Mesodermal cell (in vitro differentiated cells): ENCODE measurements around the gene SEMA5A.

Experiments
- H3K27ac ChIP-seq: 2 replicates; pipeline ENCODE4 v1.7.0; 2013; ENCODE audit warnings: mild to moderate bottlenecking, low read depth, low read length, moderate library complexity; ENCODE audit not compliant: severe bottlenecking
- H3K36me3 ChIP-seq: 2 replicates; pipeline ENCODE4 v1.7.1; 2013; ENCODE audit warnings: mild to moderate bottlenecking, low read length, moderate library complexity; ENCODE audit not compliant: control insufficient read depth, insufficient read depth
- H3K4me1 ChIP-seq: one replicate; pipeline ENCODE4 v1.7.1; 2013; ENCODE audit warnings: mild to moderate bottlenecking, low read length; ENCODE audit not compliant: insufficient read depth, control insufficient read depth, poor library complexity, severe bottlenecking
- H3K4me3 ChIP-seq: 2 replicates; pipeline ENCODE4 v1.7.0; 2013; ENCODE audit warnings: low read length, control low read depth, mild to moderate bottlenecking; ENCODE audit not compliant: insufficient read depth, poor library complexity, severe bottlenecking; ENCODE audit errors: extremely low read depth
- H3K9me3 ChIP-seq: 2 replicates; pipeline ENCODE4 v1.7.1; 2013; ENCODE audit warnings: mild to moderate bottlenecking, low read length, moderate library complexity; ENCODE audit not compliant: control insufficient read depth
- WGBS, 2 experiments: methylation state at CpG; one replicate each; pipeline ENCODE4 v1.1.5; 2013; ENCODE audit warnings: missing lambda C conversion rate in 2 of 2; ENCODE audit not compliant: insufficient coverage in 2 of 2; 5-methylcytosine and 5-hydroxymethylcytosine counted together

The SEMA5A gene

DNA sequence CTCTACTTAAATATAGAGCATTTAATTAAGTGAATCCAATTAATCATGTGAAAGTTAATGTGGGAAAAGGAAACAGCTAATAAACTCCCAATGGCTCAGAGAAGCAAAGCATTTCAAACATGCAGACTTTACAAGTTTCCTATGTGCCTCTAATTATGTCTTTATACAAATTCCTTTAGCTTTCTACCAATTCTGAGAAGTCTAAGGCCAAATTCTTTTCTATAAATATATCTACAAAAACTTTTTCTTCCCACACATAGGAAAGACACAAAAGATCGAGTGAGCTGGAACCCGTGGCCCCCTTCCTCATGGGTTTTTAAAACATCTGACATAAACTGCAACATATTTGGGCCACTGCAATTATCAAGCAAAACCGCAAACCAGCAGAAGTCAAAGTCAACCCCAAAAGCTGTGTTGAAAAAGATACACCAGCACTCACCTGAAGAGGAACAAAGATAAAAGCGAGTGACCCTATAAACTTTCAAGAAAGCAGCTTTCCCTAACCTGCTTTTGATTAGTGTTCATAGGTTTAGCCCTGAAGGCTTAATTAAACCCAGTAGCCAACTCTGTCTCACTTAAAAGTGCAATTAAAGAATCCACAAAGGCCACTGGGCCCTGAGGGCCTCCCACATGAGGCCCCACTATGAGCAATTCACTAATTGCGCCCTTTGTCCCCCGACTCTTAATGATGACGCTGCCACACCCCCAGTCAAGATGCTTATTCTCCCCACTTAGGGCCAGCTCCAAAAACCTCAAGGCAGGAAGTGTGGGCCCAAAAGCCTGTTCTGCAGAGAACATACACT, 12.1 kb downstream of the SEMA5A start:
- no peak overlapping the region for H3K4me3 ChIP-seq
- peak overlapping the region; percentile 1 for H3K27ac ChIP-seq
- WGBS, 2 experiments: 89 to 94% methylated on average over 6 to 7 of the region's 7 CpGs
- peaks cover 12% of the 10 kb centered on the region for H3K4me1 ChIP-seq
- H3K36me3 ChIP-seq: peaks cover 17% of the 10 kb centered on the region
- no peaks in the 10 kb centered on the region for H3K9me3 ChIP-seq

DNA sequence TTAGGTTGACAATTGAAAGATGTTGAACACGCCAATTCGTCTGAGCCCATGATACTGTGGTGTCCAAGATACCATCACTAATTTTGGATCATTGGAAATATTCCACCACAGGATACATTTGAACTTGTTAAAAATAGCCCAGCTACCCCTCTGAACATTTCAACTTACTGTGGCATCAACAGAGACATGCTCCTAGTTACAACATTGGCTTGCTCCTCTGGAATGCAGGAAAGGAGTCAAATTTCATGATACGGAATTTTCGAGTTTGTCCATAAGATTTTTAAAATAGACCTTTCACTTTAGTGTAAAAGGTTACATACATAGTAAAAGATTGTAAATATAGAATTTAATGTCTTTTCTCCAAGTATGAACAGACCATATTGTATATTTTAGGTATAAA, 12.8 kb downstream of the SEMA5A start:
- 81% methylated on average over 2 of the region's 4 CpGs; no CpG with 5 or more reads in 1 of the 2 experiments for WGBS, 2 experiments
- H3K9me3 ChIP-seq: no peaks in the 10 kb centered on the region
- peaks cover 10% of the 10 kb centered on the region for H3K4me1 ChIP-seq
- H3K27ac ChIP-seq: no peak overlapping the region
- no peak overlapping the region for H3K4me3 ChIP-seq
- peaks cover 17% of the 10 kb centered on the region for H3K36me3 ChIP-seq

DNA sequence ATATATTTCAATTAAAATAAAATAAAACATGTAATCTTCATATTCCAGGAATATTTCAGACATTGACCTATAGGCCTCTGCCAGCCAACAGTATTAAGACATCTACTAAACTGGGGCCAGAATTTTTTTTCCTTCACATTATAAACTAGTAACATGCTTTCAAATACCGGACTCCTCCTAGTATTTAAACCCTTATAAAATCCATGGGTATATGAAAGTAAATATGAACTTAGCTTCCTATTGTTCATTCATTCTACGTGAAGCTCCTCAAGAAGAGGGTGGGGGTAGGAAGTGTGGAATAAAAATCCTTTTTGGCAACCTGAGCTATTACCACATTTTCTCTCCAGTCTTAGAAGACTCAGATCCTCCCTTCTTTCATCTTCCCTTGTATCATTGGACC, 16.4 kb downstream of the SEMA5A start:
- H3K4me3 ChIP-seq: no peak overlapping the region
- no CpG with 5 or more reads among the region's 2 CpGs for WGBS, 2 experiments
- no peak overlapping the region for H3K27ac ChIP-seq
- peaks cover 30% of the 10 kb centered on the region for H3K36me3 ChIP-seq
- peaks cover 3% of the 10 kb centered on the region for H3K4me1 ChIP-seq
- H3K9me3 ChIP-seq: no peaks in the 10 kb centered on the region

DNA sequence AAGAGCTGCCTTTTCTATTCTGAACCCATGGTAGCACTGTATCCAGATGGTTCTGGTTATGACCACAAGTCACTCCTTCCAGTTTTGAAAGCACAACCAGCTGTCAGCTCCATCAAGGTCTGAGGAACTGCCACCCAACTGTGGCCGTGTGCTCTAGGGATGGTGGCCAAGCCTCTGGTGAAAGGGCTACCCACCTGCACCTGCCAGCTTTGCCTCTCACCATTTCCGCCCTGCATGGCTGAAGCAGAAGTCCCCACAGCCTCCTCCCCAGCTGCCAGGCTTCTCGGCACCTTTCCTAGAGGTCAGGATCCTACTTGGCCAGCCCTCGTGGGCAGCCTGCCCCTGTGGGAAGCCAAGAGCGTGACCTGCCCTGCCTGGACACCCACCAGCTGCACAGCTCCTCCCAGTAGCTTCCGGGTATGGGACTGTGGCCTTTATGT, 16.8 kb downstream of the SEMA5A start:
- WGBS, 2 experiments: 85 to 90% methylated on average over 3 to 5 of the region's 6 CpGs
- Histone ChIP-seq H3K4me3 (no peak overlapping the region), H3K4me1 (peaks cover 3% of the 10 kb centered on the region), H3K36me3 (peaks cover 32% of the 10 kb centered on the region), H3K27ac (no peak overlapping the region), H3K9me3 (no peaks in the 10 kb centered on the region)

DNA sequence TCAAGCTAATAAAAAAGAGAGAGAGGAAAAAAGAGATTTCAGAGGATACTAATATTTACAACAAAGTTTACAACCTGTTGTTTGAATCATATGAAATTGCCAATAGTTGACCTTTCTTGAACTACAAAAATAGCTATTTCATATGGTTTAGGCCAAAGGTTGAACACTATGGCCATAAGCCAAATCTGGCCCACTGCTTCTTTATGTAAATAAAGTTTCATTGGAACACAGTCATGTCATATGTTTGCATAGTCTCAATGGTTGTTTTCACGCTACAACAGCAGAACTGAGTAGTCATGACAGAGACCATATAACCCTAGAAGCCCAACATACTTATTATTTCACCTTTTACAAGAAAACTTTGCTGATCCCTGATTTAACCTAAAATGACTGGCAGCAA, 20.9 kb downstream of the SEMA5A start:
- Histone ChIP-seq H3K27ac (no peak overlapping the region), H3K4me1 (no peaks in the 10 kb centered on the region), H3K36me3 (peaks cover 31% of the 10 kb centered on the region), H3K4me3 (no peak overlapping the region), H3K9me3 (no peaks in the 10 kb centered on the region)
- WGBS, 2 experiments: 100% methylated on average over 1 of the region's 1 CpG; no CpG with 5 or more reads in 1 of the 2 experiments

DNA sequence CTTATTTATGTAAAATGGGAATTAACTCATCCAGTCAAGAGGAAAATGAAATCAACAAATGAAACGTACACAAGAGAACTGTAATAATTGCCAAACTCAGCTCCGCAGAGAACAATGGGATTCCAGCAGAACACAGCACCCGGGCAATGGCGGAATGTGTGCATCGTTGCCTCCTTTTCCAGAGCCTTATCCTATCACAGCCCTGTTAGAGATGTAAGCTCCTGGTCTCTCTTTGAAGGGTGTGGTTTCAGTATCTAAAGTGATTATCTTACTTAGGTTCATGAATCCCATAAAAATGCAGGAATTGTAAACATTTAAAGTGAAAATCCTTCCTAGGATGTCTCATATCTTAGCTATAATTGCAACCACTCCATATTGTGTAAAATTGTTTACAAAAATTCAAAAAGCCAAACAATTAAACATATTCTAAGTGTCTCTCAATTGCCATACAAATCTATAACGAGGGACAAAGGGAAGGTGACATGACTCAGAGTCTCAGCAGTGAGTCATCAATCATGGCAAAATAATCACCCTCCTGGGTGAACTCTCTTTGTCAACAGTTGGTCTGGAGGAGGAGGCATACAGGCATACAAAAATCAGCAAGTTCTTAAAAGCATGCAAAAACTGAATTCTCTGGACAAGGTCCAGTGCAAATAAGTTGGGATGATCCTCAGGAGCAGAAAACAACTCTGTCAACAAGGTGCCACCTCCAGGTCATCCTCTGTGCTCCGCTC, 22.6 kb downstream of the SEMA5A start:
- Histone ChIP-seq H3K27ac (no peak overlapping the region), H3K9me3 (no peaks in the 10 kb centered on the region), H3K4me3 (no peak overlapping the region), H3K36me3 (peaks cover 20% of the 10 kb centered on the region), H3K4me1 (no peaks in the 10 kb centered on the region)
- WGBS, 2 experiments: 93 to 96% methylated on average over 4 to 6 of the region's 7 CpGs

DNA sequence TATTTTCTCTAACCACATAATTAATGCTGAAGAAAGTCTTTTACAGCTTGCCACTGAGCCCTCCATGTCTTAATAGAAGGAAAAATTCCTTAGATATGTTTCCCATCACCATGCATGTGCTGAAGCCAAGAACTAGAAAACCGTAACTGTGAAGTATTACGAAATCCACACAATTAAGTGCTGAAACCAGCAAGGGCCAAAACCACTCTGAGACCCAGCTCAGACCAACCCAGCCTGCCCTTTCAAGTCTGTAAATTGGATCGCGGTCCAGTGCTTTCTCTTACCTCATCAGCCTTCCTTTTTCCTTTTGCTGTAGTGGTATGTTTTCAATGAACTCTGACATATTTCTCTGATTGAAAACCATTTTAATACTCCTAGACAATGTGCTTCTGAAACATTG, 26.3 kb downstream of the SEMA5A start:
- 84 to 100% methylated on average over 1 to 2 of the region's 4 CpGs for WGBS, 2 experiments
- Histone ChIP-seq H3K9me3 (no peaks in the 10 kb centered on the region), H3K4me1 (no peaks in the 10 kb centered on the region), H3K27ac (no peak overlapping the region), H3K4me3 (no peak overlapping the region), H3K36me3 (peaks cover 9% of the 10 kb centered on the region)

DNA sequence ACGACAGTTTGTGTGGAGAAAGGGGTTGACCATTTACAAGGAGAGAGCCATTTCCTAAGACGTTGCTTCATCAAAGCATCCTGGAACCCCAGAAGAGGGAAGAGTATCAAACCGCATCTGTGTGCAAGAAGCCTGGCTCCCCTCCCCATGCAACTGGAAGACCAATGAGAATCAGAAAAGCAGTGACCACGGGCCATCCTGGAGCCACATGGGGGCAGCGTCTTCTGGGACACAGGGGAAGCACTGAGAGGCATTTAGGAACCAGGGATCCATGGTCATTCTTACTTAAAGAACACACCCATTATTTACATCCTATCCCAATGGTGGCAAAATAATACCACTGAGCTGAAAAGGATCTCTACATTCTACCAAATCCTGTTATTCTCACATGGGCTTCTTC, 29.3 kb downstream of the SEMA5A start:
- Histone ChIP-seq H3K4me3 (no peak overlapping the region), H3K27ac (no peak overlapping the region), H3K36me3 (peaks cover 4% of the 10 kb centered on the region), H3K9me3 (no peaks in the 10 kb centered on the region), H3K4me1 (no peaks in the 10 kb centered on the region)
- 50 to 72% methylated on average over 2 to 4 of the region's 5 CpGs for WGBS, 2 experiments

DNA sequence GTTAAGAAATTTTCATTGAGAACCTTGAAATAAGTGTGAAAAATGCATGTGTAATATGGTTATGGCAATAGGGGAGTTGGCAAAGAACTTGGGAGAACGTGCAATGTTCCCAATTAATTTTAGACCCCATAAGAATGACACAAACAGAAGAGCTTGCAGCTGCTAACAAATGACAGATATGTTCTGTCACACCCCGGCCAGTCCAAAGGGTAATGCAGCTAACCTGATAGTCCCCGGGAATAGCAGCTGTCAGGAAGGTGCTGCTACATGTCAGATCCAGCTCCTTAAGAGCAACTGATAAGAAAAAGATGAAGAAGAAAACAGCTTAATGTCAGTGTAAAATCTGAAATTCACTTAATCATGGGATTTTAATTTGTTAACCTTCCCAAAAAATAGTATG, 30.4 kb downstream of the SEMA5A start:
- H3K27ac ChIP-seq: no peak overlapping the region
- peaks cover 4% of the 10 kb centered on the region for H3K36me3 ChIP-seq
- H3K4me1 ChIP-seq: no peaks in the 10 kb centered on the region
- 82 to 95% methylated on average over 2 to 3 of the region's 3 CpGs for WGBS, 2 experiments
- H3K4me3 ChIP-seq: no peak overlapping the region
- no peaks in the 10 kb centered on the region for H3K9me3 ChIP-seq

DNA sequence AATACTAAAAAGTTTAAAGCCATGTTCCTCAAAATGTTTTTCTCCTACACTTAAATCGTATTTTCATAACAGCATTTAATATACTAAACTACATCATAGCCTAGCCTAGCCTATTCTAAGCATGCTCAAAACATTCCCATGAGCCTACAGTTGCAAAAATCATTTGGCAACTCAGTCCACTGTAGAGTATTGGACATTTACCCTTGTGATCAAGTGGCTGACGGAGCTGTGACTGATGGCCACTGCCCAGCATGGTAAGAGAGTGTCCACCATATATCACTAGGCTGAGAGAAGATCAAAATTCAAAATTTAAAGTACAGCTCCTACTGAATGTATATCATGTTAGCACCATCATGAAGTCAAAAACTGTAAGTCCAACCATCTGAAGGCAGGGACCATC, 30.9 kb downstream of the SEMA5A start:
- 74 to 93% methylated on average over 1 to 2 of the region's 2 CpGs for WGBS, 2 experiments
- Histone ChIP-seq H3K9me3 (no peaks in the 10 kb centered on the region), H3K4me3 (no peak overlapping the region), H3K36me3 (peaks cover 4% of the 10 kb centered on the region), H3K4me1 (no peaks in the 10 kb centered on the region), H3K27ac (no peak overlapping the region)

DNA sequence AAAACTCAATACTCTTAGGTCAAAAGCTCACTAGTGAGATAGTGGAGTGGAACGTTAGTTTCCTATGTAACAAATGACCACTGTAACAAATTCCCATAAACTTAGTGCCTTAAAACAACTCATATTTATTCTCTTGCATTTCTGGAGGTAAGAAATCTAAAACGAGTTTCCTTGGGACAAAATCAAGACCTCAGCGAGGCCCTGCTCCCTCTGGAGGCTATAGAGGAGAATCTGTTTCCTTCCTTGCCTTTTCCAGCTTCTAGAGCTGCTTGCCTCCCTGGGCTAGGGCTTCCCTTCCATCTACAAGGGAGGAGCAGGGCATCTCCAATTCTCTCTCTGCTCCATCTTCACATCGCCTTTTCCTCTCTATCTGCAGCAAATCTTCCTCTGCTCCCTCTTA, 32.0 kb downstream of the SEMA5A start:
- Histone ChIP-seq H3K27ac (no peak overlapping the region), H3K4me3 (no peak overlapping the region), H3K4me1 (no peaks in the 10 kb centered on the region), H3K9me3 (no peaks in the 10 kb centered on the region), H3K36me3 (peaks cover 4% of the 10 kb centered on the region)
- WGBS, 2 experiments: 50 to 63% methylated on average over 1 to 2 of the region's 4 CpGs
